ENCODE results near the gene IER2.

Gene IER2

GRCh38 chr19:13150187-13150930 is at the start of gene IER2, which contains the start of gene STX10:
TSS of gene IER2 (plus strand) at chr19:13150411. CDS start at chr19:13153187, 2,776 bp downstream.
TSS of gene STX10 (minus strand) at chr19:13150375. CDS start at chr19:13150173, 202 bp downstream.
- peak; percentile 95 for DNase-seq

GRCh38 chr19:13100841-13101589 is 49.2 kb upstream of the IER2 start:
- DNase-seq: peak; percentile 40

- no peak for DNase-seq
These were observed 48.4 kb upstream of the IER2 start for GRCh38 chr19:13101590-13102415.

- DNase-seq: no peak
These were observed 47.9 kb upstream of the IER2 start for GRCh38 chr19:13102416-13102665.

- peak; percentile 97 for DNase-seq
These were observed 47.3 kb upstream of the IER2 start, which contains the start of gene LYL1 for GRCh38 chr19:13102666-13103580. TSS of gene LYL1 (minus strand) at chr19:13102858. CDS start at chr19:13101171, 1,687 bp downstream.

- DNase-seq: no peak
These were observed 46.4 kb upstream of the IER2 start for GRCh38 chr19:13103581-13104359.

GRCh38 chr19:13104360-13104847 is 45.8 kb upstream of the IER2 start:
- DNase-seq: no peak

GRCh38 chr19:13104848-13105711 is 45.1 kb upstream of the IER2 start:
- DNase-seq: no peak

GRCh38 chr19:13109361-13110098 is 40.7 kb upstream of the IER2 start:
- DNase-seq: no peak

- no peak for DNase-seq
These were observed 40.1 kb upstream of the IER2 start for GRCh38 chr19:13110099-13110610.

GRCh38 chr19:13112555-13112954 is 37.7 kb upstream of the IER2 start:
- no peak for DNase-seq

GRCh38 chr19:13115936-13116281 is 34.3 kb upstream of the IER2 start:
- DNase-seq: no peak

GRCh38 chr19:13116282-13117175 is 33.7 kb upstream of the IER2 start, which contains the start of gene TRMT1:
TSS of gene TRMT1 (minus strand) at chr19:13116740. CDS start at chr19:13116399, 341 bp downstream.
- DNase-seq: peak; percentile 93

GRCh38 chr19:13117176-13117771 is 32.9 kb upstream of the IER2 start:
- DNase-seq: no peak

- DNase-seq: peak; percentile 93
These were observed 32.3 kb upstream of the IER2 start, which contains the start of gene NACC1 for GRCh38 chr19:13117772-13118423. TSS of gene NACC1 (plus strand) at chr19:13118264. CDS start at chr19:13135208, 16,944 bp downstream.

- DNase-seq: peak; percentile 68
These were observed 31.6 kb upstream of the IER2 start for GRCh38 chr19:13118424-13119193.
